GM12801 (cell line): ENCODE results near the gene COL6A2.

Experiments used
- CTCF ChIP-seq: IDR thresholded peaks from one replicate; pipeline ENCODE4 v1.5.1; 2011; ENCODE audit warnings: control low read depth; ENCODE audit not compliant: insufficient read length; ENCODE audit errors: extremely low read depth

Gene COL6A2

GRCh38 chr21:46058431-46059145, 39.3 kb upstream of the COL6A2 start:
- TF ChIP-seq CTCF = no peak

GRCh38 chr21:46059195-46059594, 38.7 kb upstream of the COL6A2 start:
- TF ChIP-seq CTCF = no peak

- no peak for TF ChIP-seq CTCF
Observed at GRCh38 chr21:46060596-46061061, 37.3 kb upstream of the COL6A2 start.

- TF ChIP-seq CTCF = no peak
Observed at GRCh38 chr21:46061063-46061462, 36.8 kb upstream of the COL6A2 start.

- TF ChIP-seq CTCF = no peak
Observed at GRCh38 chr21:46061518-46061917, 36.4 kb upstream of the COL6A2 start.

- TF ChIP-seq CTCF = no peak
Observed at GRCh38 chr21:46061950-46062349, 36.0 kb upstream of the COL6A2 start.

- TF ChIP-seq CTCF = no peak
Observed at GRCh38 chr21:46062471-46063211, 35.3 kb upstream of the COL6A2 start.
